ENCODE data around the gene GNPAT. TPM values are rescaled to one million over a fixed set of nuclear protein-coding genes. Genes with fewer than 3 reads are reported as not detected.

The GNPAT gene
- total and polyA plus RNA-seq, 10 of the 15 experiments (the other 5 are each of a cell fraction or from before 2014, with no cell fraction given) = 24.0 to 70.6 (median 47.2) TPM

DNA sequence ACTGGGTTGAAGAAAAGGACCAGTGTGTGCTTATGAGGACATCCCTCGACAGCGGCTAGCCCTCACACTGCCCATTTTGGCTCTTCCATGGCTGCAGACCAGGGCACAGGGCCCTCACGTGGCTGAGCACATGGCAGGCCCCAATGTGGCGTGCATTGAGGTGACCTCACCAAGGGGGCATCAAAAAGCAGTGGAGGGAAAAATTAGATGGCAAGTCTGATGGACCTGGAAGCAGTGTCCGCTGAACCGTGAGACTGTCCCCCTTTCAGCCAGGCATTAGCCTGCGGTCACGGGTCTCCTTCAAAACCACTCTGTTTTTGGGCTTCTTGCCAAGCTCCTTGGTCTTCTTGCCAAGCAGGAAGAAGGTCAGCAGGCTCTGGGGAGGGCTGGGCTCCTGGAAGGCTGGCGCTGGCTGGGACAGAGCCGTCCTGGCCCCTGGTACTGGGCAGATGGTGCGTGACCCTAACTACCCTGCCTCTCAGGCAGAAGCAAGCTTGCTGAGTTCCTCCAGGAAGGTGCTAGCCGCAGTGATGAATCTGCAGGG, 48.3 kb upstream of the GNPAT start (continued):
- TF ChIP-seq, protein P1, sequence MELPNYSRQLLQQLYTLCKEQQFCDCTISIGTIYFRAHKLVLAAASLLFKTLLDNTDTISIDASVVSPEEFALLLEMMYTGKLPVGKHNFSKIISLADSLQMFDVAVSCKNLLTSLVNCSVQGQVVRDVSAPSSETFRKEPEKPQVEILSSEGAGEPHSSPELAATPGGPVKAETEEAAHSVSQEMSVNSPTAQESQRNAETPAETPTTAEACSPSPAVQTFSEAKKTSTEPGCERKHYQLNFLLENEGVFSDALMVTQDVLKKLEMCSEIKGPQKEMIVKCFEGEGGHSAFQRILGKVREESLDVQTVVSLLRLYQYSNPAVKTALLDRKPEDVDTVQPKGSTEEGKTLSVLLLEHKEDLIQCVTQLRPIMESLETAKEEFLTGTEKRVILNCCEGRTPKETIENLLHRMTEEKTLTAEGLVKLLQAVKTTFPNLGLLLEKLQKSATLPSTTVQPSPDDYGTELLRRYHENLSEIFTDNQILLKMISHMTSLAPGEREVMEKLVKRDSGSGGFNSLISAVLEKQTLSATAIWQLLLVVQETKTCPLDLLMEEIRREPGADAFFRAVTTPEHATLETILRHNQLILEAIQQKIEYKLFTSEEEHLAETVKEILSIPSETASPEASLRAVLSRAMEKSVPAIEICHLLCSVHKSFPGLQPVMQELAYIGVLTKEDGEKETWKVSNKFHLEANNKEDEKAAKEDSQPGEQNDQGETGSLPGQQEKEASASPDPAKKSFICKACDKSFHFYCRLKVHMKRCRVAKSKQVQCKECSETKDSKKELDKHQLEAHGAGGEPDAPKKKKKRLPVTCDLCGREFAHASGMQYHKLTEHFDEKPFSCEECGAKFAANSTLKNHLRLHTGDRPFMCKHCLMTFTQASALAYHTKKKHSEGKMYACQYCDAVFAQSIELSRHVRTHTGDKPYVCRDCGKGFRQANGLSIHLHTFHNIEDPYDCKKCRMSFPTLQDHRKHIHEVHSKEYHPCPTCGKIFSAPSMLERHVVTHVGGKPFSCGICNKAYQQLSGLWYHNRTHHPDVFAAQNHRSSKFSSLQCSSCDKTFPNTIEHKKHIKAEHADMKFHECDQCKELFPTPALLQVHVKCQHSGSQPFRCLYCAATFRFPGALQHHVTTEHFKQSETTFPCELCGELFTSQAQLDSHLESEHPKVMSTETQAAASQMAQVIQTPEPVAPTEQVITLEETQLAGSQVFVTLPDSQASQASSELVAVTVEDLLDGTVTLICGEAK (IDR thresholded peaks at IDR 0.05; ENCODE audit: borderline replicate concordance) = no peak
- no peak for TF ChIP-seq GABPA (IDR thresholded peaks at IDR 0.05; ENCODE audit: low read depth)
- TF ChIP-seq, protein P2, sequence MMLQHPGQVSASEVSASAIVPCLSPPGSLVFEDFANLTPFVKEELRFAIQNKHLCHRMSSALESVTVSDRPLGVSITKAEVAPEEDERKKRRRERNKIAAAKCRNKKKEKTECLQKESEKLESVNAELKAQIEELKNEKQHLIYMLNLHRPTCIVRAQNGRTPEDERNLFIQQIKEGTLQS (IDR thresholded peaks at IDR 0.05; ENCODE audit: borderline replicate concordance, extremely low read depth, low read depth, low read length) = no peak
- TF ChIP-seq, protein P3, sequence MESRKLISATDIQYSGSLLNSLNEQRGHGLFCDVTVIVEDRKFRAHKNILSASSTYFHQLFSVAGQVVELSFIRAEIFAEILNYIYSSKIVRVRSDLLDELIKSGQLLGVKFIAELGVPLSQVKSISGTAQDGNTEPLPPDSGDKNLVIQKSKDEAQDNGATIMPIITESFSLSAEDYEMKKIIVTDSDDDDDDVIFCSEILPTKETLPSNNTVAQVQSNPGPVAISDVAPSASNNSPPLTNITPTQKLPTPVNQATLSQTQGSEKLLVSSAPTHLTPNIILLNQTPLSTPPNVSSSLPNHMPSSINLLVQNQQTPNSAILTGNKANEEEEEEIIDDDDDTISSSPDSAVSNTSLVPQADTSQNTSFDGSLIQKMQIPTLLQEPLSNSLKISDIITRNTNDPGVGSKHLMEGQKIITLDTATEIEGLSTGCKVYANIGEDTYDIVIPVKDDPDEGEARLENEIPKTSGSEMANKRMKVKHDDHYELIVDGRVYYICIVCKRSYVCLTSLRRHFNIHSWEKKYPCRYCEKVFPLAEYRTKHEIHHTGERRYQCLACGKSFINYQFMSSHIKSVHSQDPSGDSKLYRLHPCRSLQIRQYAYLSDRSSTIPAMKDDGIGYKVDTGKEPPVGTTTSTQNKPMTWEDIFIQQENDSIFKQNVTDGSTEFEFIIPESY (IDR thresholded peaks at IDR 0.05) = no peak
- TF ChIP-seq NFYB (IDR thresholded peaks at IDR 0.05; ENCODE audit: insufficient read depth, low read depth, low read length) = no peak
- no peak for TF ChIP-seq PAX8 (IDR thresholded peaks at IDR 0.05)
- TF ChIP-seq CHD2 (IDR thresholded peaks at IDR 0.05; ENCODE audit: borderline replicate concordance, low read depth, low read length) = no peak
- no peak for TF ChIP-seq KAT2A (conservative IDR thresholded peaks at IDR 0.05; ENCODE audit: control insufficient read depth, low read depth, low read length)

All from GM12878 (cell line).